Raji (cell line): Measurements from ENCODE around the gene NIN.

ENCODE experiments used
- POLR2A ChIP-seq: IDR thresholded peaks from 2 replicates; pipeline ENCODE4 v1.6.1; 2011; ENCODE audit warnings: low read depth, low read length, control low read depth; ENCODE audit not compliant: insufficient read depth

Gene NIN

GRCh38 chr14:50688875-50689274 lies 142.1 kb downstream of the NIN start:
- TF ChIP-seq POLR2A = no peak

GRCh38 chr14:50679674-50680073 lies 151.3 kb downstream of the NIN start:
- TF ChIP-seq POLR2A = no peak

- no peak for TF ChIP-seq POLR2A
Measured at GRCh38 chr14:50678163-50678562, 152.8 kb downstream of the NIN start.

GRCh38 chr14:50677527-50678063 lies 153.4 kb downstream of the NIN start:
- no peak for TF ChIP-seq POLR2A

GRCh38 chr14:50676814-50677516 lies 154.0 kb downstream of the NIN start:
- no peak for TF ChIP-seq POLR2A

- TF ChIP-seq POLR2A = no peak
Measured at GRCh38 chr14:50675597-50675996, 155.4 kb downstream of the NIN start.

GRCh38 chr14:50670866-50671256 lies 160.1 kb downstream of the NIN start:
- no peak for TF ChIP-seq POLR2A

- no peak for TF ChIP-seq POLR2A
Measured at GRCh38 chr14:50670196-50670865, 160.6 kb downstream of the NIN start.
